ENCODE results near the gene GRK2.

Gene GRK2

GRCh38 chr11:67290801-67291200, 24.5 kb downstream of the GRK2 start:
- Histone ChIP-seq H3K27ac (peak overlapping the region; percentile 32), H3K9me3 (ENCODE audit: severe bottlenecking) (peaks cover under 1% of the 10 kb centered on the region), H3K4me3 (ENCODE audit: low read depth, low read length) (no peak overlapping the region), H3K27me3 (ENCODE audit: insufficient read depth, low read depth, severe bottlenecking) (no peaks in the 10 kb centered on the region), H3K36me3 (peaks cover 52% of the 10 kb centered on the region)
- no peak for TF ChIP-seq CTCF (IDR thresholded peaks at IDR 0.05; ENCODE audit: low read depth, low read length)
- DNase-seq: peak; percentile 66

GRCh38 chr11:67291481-67292381, 25.5 kb downstream of the GRK2 start:
- H3K36me3 ChIP-seq: peaks cover 52% of the 10 kb centered on the region
- no peak overlapping the region for H3K4me3 ChIP-seq (ENCODE audit: low read depth, low read length)
- no peaks in the 10 kb centered on the region for H3K27me3 ChIP-seq (ENCODE audit: insufficient read depth, low read depth, severe bottlenecking)
- peaks cover 5% of the 10 kb centered on the region for H3K9me3 ChIP-seq (ENCODE audit: severe bottlenecking)
- TF ChIP-seq CTCF (IDR thresholded peaks at IDR 0.05; ENCODE audit: low read depth, low read length): no peak
- H3K27ac ChIP-seq: no peak overlapping the region
- DNase-seq: no peak

- H3K27ac ChIP-seq: no peak overlapping the region
- no peak overlapping the region for H3K4me3 ChIP-seq (ENCODE audit: low read depth, low read length)
- H3K9me3 ChIP-seq (ENCODE audit: severe bottlenecking): peaks cover 5% of the 10 kb centered on the region
- H3K36me3 ChIP-seq: peaks cover 47% of the 10 kb centered on the region
- no peak for DNase-seq
- no peaks in the 10 kb centered on the region for H3K27me3 ChIP-seq (ENCODE audit: insufficient read depth, low read depth, severe bottlenecking)
- TF ChIP-seq CTCF (IDR thresholded peaks at IDR 0.05; ENCODE audit: low read depth, low read length): no peak
Measured at GRCh38 chr11:67292671-67293070, 26.4 kb downstream of the GRK2 start.

GRCh38 chr11:67293090-67293489, 26.8 kb downstream of the GRK2 start:
- no peaks in the 10 kb centered on the region for H3K27me3 ChIP-seq (ENCODE audit: insufficient read depth, low read depth, severe bottlenecking)
- TF ChIP-seq CTCF (IDR thresholded peaks at IDR 0.05; ENCODE audit: low read depth, low read length): no peak
- H3K9me3 ChIP-seq (ENCODE audit: severe bottlenecking): peaks cover 5% of the 10 kb centered on the region
- H3K27ac ChIP-seq: no peak overlapping the region
- H3K4me3 ChIP-seq (ENCODE audit: low read depth, low read length): no peak overlapping the region
- no peak for DNase-seq
- H3K36me3 ChIP-seq: peaks cover 47% of the 10 kb centered on the region

GRCh38 chr11:67295846-67296245, 29.6 kb downstream of the GRK2 start:
- TF ChIP-seq CTCF (IDR thresholded peaks at IDR 0.05; ENCODE audit: low read depth, low read length): no peak
- H3K27me3 ChIP-seq (ENCODE audit: insufficient read depth, low read depth, severe bottlenecking): no peaks in the 10 kb centered on the region
- no peak overlapping the region for H3K4me3 ChIP-seq (ENCODE audit: low read depth, low read length)
- no peak overlapping the region for H3K27ac ChIP-seq
- peaks cover 48% of the 10 kb centered on the region for H3K36me3 ChIP-seq
- no peak for DNase-seq
- H3K9me3 ChIP-seq (ENCODE audit: severe bottlenecking): peaks cover 5% of the 10 kb centered on the region
